HG02884 (cell line): ENCODE data around the gene FBXL14.

Experiments used
- ATAC-seq: cut with Tn5 transposase; IDR thresholded peaks from one replicate; pipeline ENCODE4 v1.9.1; 2021; ENCODE audit warnings: mild to moderate bottlenecking, moderate library complexity; ENCODE audit not compliant: unreplicated experiment

Gene FBXL14

GRCh38 chr12:1517734-1518525, 76.5 kb downstream of the FBXL14 start:
- ATAC-seq, result no peak

- ATAC-seq, result no peak
Observed at GRCh38 chr12:1517007-1517406, 77.4 kb downstream of the FBXL14 start.
